GM12891 (cell line): ENCODE results near the gene FAXC.

Experiments
- POLR2A ChIP-seq: IDR thresholded peaks from 2 replicates; pipeline ENCODE4 v1.6.1; 2011; ENCODE audit warnings: low read depth, low read length, control low read depth
- POLR2AphosphoS5 ChIP-seq: IDR thresholded peaks from 2 replicates; pipeline ENCODE4 v1.6.1; 2011; ENCODE audit warnings: low read depth, low read length, control low read depth
- TAF1 ChIP-seq: IDR thresholded peaks from 2 replicates; pipeline ENCODE4 v1.6.1; 2011; ENCODE audit warnings: low read depth, low read length, control low read depth

- no peak for TF ChIP-seq POLR2A
- no peak for TF ChIP-seq TAF1
- TF ChIP-seq POLR2AphosphoS5: no peak
Observed at GRCh38 chr6:99254616-99255550, 94.6 kb downstream of the FAXC start.
